Measurements from ENCODE around the gene STK32B. TPM values are rescaled to one million over a fixed set of nuclear protein-coding genes. Genes with fewer than 3 reads are reported as not detected.

The STK32B gene
- total RNA-seq, 1 donor from 2014 or later: 2.5 TPM

DNA sequence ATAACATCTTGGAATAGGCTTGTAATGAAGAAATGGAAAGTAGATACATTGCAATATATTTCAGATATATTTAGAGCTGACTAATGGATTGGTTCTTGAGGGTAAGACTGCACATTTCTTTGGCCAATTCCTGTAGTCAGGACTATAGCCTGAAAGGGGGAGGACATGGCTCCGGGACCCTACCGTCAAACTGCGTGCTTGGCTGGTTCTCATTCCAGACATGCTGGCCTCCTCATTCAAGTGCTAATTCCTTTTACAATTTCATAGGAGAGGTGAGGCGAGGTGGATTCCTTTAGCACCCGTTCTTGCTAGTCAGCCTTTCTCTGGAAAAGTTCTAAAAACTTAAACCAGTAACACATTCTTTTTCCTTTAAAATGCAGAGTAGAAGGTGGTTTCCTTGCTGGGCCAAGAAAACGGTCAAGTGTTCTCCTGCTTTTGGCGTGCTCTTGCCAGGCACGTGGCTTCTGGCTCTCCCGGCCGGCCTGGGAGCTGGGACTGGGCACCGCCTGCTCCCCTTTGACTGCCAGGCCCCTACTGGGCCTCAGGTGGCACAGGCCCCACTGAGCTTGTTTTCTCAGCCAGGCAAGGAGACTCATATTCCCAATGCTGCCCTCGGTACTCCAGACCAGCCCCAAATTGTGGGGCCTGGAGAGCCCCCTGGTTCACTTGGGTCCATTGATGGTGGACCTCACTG lies 167.2 kb downstream of the STK32B start:
- H3K9me3 Mint-ChIP-seq (ENCODE audit: unreplicated experiment): no peaks in the 10 kb centered on the region
- no peaks in the 10 kb centered on the region for H3K27me3 Mint-ChIP-seq (ENCODE audit: unreplicated experiment)
- H3K27ac Mint-ChIP-seq (ENCODE audit: unreplicated experiment): no peak overlapping the region
- H3K36me3 Mint-ChIP-seq (ENCODE audit: unreplicated experiment): no peaks in the 10 kb centered on the region
- H3K4me1 Mint-ChIP-seq (ENCODE audit: low read depth, unreplicated experiment): no peaks in the 10 kb centered on the region
- H3K4me3 Mint-ChIP-seq (ENCODE audit: unreplicated experiment): no peak overlapping the region
- DNase-seq: no peak
- TF ChIP-seq, protein P1, sequence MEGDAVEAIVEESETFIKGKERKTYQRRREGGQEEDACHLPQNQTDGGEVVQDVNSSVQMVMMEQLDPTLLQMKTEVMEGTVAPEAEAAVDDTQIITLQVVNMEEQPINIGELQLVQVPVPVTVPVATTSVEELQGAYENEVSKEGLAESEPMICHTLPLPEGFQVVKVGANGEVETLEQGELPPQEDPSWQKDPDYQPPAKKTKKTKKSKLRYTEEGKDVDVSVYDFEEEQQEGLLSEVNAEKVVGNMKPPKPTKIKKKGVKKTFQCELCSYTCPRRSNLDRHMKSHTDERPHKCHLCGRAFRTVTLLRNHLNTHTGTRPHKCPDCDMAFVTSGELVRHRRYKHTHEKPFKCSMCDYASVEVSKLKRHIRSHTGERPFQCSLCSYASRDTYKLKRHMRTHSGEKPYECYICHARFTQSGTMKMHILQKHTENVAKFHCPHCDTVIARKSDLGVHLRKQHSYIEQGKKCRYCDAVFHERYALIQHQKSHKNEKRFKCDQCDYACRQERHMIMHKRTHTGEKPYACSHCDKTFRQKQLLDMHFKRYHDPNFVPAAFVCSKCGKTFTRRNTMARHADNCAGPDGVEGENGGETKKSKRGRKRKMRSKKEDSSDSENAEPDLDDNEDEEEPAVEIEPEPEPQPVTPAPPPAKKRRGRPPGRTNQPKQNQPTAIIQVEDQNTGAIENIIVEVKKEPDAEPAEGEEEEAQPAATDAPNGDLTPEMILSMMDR (IDR thresholded peaks at IDR 0.05; ENCODE audit: partially characterized antibody, unreplicated experiment): no peak

DNA sequence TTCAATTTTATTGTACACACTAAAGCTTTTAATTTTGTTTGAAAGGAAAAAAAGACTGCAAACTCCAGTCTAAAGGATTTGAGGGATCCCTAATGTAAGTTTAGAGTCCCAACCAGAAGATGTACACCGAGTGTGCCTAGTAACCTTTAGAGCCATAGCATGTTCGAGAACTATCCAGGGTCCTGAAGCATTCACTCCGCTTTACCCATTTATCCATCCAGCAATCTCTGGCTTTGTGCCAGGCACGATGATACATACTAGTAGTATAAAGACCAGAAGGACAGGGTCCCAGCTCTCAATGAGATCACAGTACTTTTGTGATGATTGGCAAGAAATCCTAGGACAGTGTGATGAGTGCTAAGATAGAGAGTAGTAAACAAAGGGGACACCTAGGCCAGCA lies 168.7 kb downstream of the STK32B start:
- DNase-seq: no peak
- Mint-ChIP-seq H3K4me3 (ENCODE audit: unreplicated experiment) (no peak overlapping the region), H3K9me3 (ENCODE audit: unreplicated experiment) (no peaks in the 10 kb centered on the region)

DNA sequence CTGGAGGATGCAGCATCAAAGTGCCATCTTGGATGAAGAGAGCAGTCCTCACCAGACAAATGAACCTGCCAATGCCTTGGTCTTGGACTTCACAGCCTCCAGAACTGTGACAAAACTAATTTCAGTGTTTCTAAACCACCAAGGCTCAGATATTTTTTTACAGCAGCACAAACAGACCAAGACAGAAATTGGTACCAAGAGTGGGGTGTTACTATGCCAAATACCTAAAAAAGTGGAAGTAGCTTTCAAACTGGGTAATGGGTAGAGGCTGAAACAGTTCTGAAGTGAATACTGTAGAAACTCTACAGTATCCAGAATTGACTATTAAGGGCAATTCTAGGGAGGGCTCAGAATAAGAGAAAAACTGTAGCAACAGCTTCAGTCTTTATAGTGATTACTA lies 170.8 kb downstream of the STK32B start:
- no peak for DNase-seq
- Mint-ChIP-seq H3K27me3 (ENCODE audit: unreplicated experiment) (peaks cover 5% of the 10 kb centered on the region), H3K4me1 (ENCODE audit: low read depth, unreplicated experiment) (peaks cover 5% of the 10 kb centered on the region), H3K27ac (ENCODE audit: unreplicated experiment) (no peak overlapping the region), H3K36me3 (ENCODE audit: unreplicated experiment) (no peaks in the 10 kb centered on the region), H3K9me3 (ENCODE audit: unreplicated experiment) (peaks cover 2% of the 10 kb centered on the region), H3K4me3 (ENCODE audit: unreplicated experiment) (no peak overlapping the region)
- TF ChIP-seq, protein P1 (IDR thresholded peaks at IDR 0.05; ENCODE audit: partially characterized antibody, unreplicated experiment): no peak

More for the DNA sequence above, 168.7 kb downstream of the STK32B start:
- H3K27me3 Mint-ChIP-seq (ENCODE audit: unreplicated experiment): peaks cover 1% of the 10 kb centered on the region
- no peaks in the 10 kb centered on the region for H3K4me1 Mint-ChIP-seq (ENCODE audit: low read depth, unreplicated experiment)
- TF ChIP-seq, protein P1 (IDR thresholded peaks at IDR 0.05; ENCODE audit: partially characterized antibody, unreplicated experiment): no peak
- no peaks in the 10 kb centered on the region for H3K36me3 Mint-ChIP-seq (ENCODE audit: unreplicated experiment)
- no peak overlapping the region for H3K27ac Mint-ChIP-seq (ENCODE audit: unreplicated experiment)

DNA sequence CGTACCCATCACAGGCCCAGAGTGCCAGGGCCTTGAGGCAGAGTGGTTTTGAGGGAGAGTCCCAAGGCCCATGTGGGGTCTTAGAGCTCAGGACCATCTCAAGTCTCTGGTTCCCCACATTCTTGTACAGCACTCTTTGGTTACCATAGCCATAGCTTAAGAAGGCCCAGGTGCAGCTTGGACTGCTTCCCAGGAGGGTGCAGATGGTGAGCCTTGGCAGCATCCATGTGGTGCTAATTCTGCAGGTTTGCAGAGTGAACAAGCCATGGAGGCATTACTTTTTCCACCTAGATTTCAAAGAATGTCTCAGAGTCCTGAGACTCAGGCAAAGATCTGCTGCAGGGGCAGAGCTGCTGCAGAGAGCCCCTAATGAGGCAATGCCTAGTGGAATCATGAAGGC lies 171.7 kb downstream of the STK32B start:
- Mint-ChIP-seq H3K9me3 (ENCODE audit: unreplicated experiment) (peaks cover 2% of the 10 kb centered on the region), H3K4me3 (ENCODE audit: unreplicated experiment) (no peak overlapping the region), H3K27ac (ENCODE audit: unreplicated experiment) (no peak overlapping the region), H3K4me1 (ENCODE audit: low read depth, unreplicated experiment) (peaks cover 5% of the 10 kb centered on the region), H3K27me3 (ENCODE audit: unreplicated experiment) (peaks cover 5% of the 10 kb centered on the region), H3K36me3 (ENCODE audit: unreplicated experiment) (no peaks in the 10 kb centered on the region)
- no peak for DNase-seq
- TF ChIP-seq, protein P1 (IDR thresholded peaks at IDR 0.05; ENCODE audit: partially characterized antibody, unreplicated experiment): no peak

DNA sequence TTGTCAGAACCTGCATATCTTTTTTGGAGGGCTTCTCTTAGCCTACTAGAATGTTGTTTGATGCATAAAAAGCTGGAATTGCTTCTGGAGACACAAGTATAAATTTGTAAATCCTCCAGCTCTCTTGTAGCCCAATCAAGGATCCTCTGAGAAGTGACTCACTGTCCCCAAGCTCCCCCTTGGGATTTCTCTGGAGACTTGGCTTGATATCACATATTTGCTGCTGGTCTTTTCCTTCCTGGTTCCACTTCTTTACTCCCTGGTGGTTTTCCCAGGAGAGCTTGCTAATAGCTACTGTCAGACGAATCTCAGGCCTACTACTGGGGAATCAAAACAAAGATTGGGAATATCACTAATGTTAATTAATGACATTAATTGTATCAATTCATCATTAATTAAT lies 173.1 kb downstream of the STK32B start:
- TF ChIP-seq, protein P1 (IDR thresholded peaks at IDR 0.05; ENCODE audit: partially characterized antibody, unreplicated experiment): no peak
- DNase-seq: no peak
- H3K9me3 Mint-ChIP-seq (ENCODE audit: unreplicated experiment): peaks cover 2% of the 10 kb centered on the region
- H3K36me3 Mint-ChIP-seq (ENCODE audit: unreplicated experiment): no peaks in the 10 kb centered on the region
- no peak overlapping the region for H3K27ac Mint-ChIP-seq (ENCODE audit: unreplicated experiment)
- peaks cover 5% of the 10 kb centered on the region for H3K27me3 Mint-ChIP-seq (ENCODE audit: unreplicated experiment)
- H3K4me1 Mint-ChIP-seq (ENCODE audit: low read depth, unreplicated experiment): peaks cover 5% of the 10 kb centered on the region
- H3K4me3 Mint-ChIP-seq (ENCODE audit: unreplicated experiment): no peak overlapping the region

Data from glutamatergic neuron (in vitro differentiated cells).